Neural cell (in vitro differentiated cells): ENCODE data around the gene NTSR2. TPM values are rescaled to one million over a fixed set of nuclear protein-coding genes. Genes with fewer than 3 reads are reported as not detected.

Experiments used
- H2AFZ ChIP-seq: fragments of 200-600, 300-800 bp; sonication (generic), shearing (Covaris generic); 2 replicates; pipeline ENCODE4 v1.6.0; 2014; ENCODE audit warnings: low read depth, mild to moderate bottlenecking, antibody characterized with exemption, low read length, moderate library complexity
- H3F3A ChIP-seq: fragments of 200-600 bp; shearing (Covaris generic); 2 replicates; pipeline ENCODE4 v1.6.1; 2016; ENCODE audit warnings: mild to moderate bottlenecking, moderate library complexity, mixed read lengths, antibody characterized with exemption, low read length; ENCODE audit not compliant: insufficient read depth, poor library complexity, severe bottlenecking
- H3K27ac ChIP-seq: fragments of 200-600, 300-800 bp; sonication (generic), shearing (Covaris generic); 2 replicates; pipeline ENCODE4 v1.5.1; 2014; ENCODE audit warnings: mild to moderate bottlenecking, low read length, moderate library complexity
- H3K27me3 ChIP-seq: fragments of 300-800, 200-600 bp; sonication (generic), shearing (Covaris generic); 2 replicates; pipeline ENCODE4 v1.6.0; 2014; ENCODE audit warnings: mild to moderate bottlenecking, low read depth, low read length, moderate library complexity; ENCODE audit not compliant: insufficient read depth
- H3K36me3 ChIP-seq: fragments of 300-800, 200-600 bp; sonication (generic), shearing (Covaris generic); 2 replicates; pipeline ENCODE4 v1.5.1; 2014; ENCODE audit warnings: mild to moderate bottlenecking, antibody characterized with exemption, low read length, moderate library complexity; ENCODE audit not compliant: insufficient read depth
- H3K4me2 ChIP-seq: fragments of 300-800, 200-600 bp; sonication (generic), shearing (Covaris generic); 2 replicates; pipeline ENCODE4 v1.6.0; 2014; ENCODE audit warnings: mild to moderate bottlenecking, low read length
- H3K4me3 ChIP-seq: fragments of 300-800, 200-600 bp; sonication (generic), shearing (Covaris generic); 2 replicates; pipeline ENCODE4 v1.5.1; 2014; ENCODE audit warnings: mild to moderate bottlenecking, low read length, moderate library complexity
- H3K79me2 ChIP-seq: fragments of 200-600 bp; shearing (Covaris generic); replicated peaks from 2 replicates; pipeline ENCODE4 v1.6.0; 2014; ENCODE audit warnings: mild to moderate bottlenecking, low read length, moderate library complexity; ENCODE audit not compliant: insufficient read depth
- H3K9ac ChIP-seq: fragments of 300-800, 200-600 bp; sonication (generic), shearing (Covaris generic); 2 replicates; pipeline ENCODE4 v1.6.1; 2016; ENCODE audit warnings: mild to moderate bottlenecking, low read length, mixed read lengths
- H3K9me2 ChIP-seq: fragments of 200-600 bp; shearing (Covaris generic); 2 replicates; pipeline ENCODE4 v1.6.1; 2016; ENCODE audit warnings: mild to moderate bottlenecking, low read length, mixed read lengths; ENCODE audit not compliant: insufficient read depth
- H3K9me3 ChIP-seq: fragments of 200-600, 300-800 bp; sonication (generic), shearing (Covaris generic); 2 replicates; pipeline ENCODE4 v1.6.1; 2016; ENCODE audit warnings: mild to moderate bottlenecking, mixed run types, low read length, moderate library complexity, mixed read lengths
- H4K20me1 ChIP-seq: fragments of 200-600 bp; shearing (Covaris generic); 2 replicates; pipeline ENCODE4 v1.6.1; 2016; ENCODE audit warnings: mild to moderate bottlenecking, mixed run types; ENCODE audit not compliant: insufficient read depth
- CTCF ChIP-seq: fragments of 450-650 bp; IDR thresholded peaks from 2 replicates; pipeline ENCODE4 v1.5.1; 2014; ENCODE audit warnings: antibody characterized with exemption, mild to moderate bottlenecking, moderate library complexity; ENCODE audit not compliant: poor library complexity, severe bottlenecking
- EP300 ChIP-seq: fragments of 450-650 bp; conservative IDR thresholded peaks from 2 replicates; pipeline ENCODE4 v1.6.1; 2014; ENCODE audit warnings: antibody characterized with exemption, mild to moderate bottlenecking, moderate library complexity; ENCODE audit not compliant: poor library complexity, severe bottlenecking
- EZH2 ChIP-seq: fragments of 200-600, 300-800 bp; shearing (Covaris generic), sonication (generic); IDR thresholded peaks from 2 replicates; pipeline ENCODE4 v1.6.1; 2014; ENCODE audit warnings: antibody characterized with exemption, low read length, borderline replicate concordance, mild to moderate bottlenecking; ENCODE audit not compliant: insufficient read depth, poor library complexity, severe bottlenecking
- MXI1 ChIP-seq: fragments of 450-650 bp; conservative IDR thresholded peaks from 2 replicates; pipeline ENCODE4 v1.6.1; 2014; ENCODE audit warnings: antibody characterized with exemption, mild to moderate bottlenecking; ENCODE audit not compliant: poor library complexity, severe bottlenecking
- POLR2AphosphoS5 ChIP-seq: IDR thresholded peaks from 2 replicates; pipeline ENCODE4 v1.6.1; 2012
- RAD21 ChIP-seq: fragments of 450-650 bp; conservative IDR thresholded peaks from 2 replicates; pipeline ENCODE4 v1.6.1; 2014; ENCODE audit warnings: antibody characterized with exemption, mild to moderate bottlenecking, moderate library complexity
- SMC3 ChIP-seq: fragments of 450-650 bp; conservative IDR thresholded peaks from 2 replicates; pipeline ENCODE4 v1.6.1; 2014; ENCODE audit warnings: antibody characterized with exemption, mild to moderate bottlenecking, moderate library complexity; ENCODE audit not compliant: poor library complexity
- TAF1 ChIP-seq: IDR thresholded peaks from 2 replicates; pipeline ENCODE4 v1.6.1; 2012; ENCODE audit warnings: low read depth
- polyA plus RNA-seq: library from polyadenylated mRNA; depleted of rRNA; stranded (reverse); fragments of >200 nt; gene quantifications from 2 replicates; pipeline ENCODE4 v1.2.3, GENCODE V29; 2014
- TF ChIP-seq, protein P1 (sequence below): IDR thresholded peaks from 2 replicates; pipeline ENCODE4 v1.6.1; 2012; ENCODE audit warnings: borderline replicate concordance

The NTSR2 gene
- polyA plus RNA-seq, 1 donor from 2014 or later, result not detected

- H3K27me3 ChIP-seq, result no peaks in the 10 kb centered on the region
- no peak overlapping the region for H3K4me3 ChIP-seq
- no peaks in the 10 kb centered on the region for H3K9me2 ChIP-seq
- no peak overlapping the region for H3K4me2 ChIP-seq
- H4K20me1 ChIP-seq, result no peaks in the 10 kb centered on the region
- no peak overlapping the region for H3K9ac ChIP-seq
- no peaks in the 10 kb centered on the region for H3K36me3 ChIP-seq
- H3K9me3 ChIP-seq, result no peaks in the 10 kb centered on the region
- H3F3A ChIP-seq, result no peaks in the 10 kb centered on the region
- no peak overlapping the region for H2AFZ ChIP-seq
- no peak overlapping the region for H3K27ac ChIP-seq
- no peaks in the 10 kb centered on the region for H3K79me2 ChIP-seq
- TF ChIP-seq MXI1, result no peak
- TF ChIP-seq EZH2, result no peak
- TF ChIP-seq SMC3, result no peak
- TF ChIP-seq EP300, result no peak
- no peak for TF ChIP-seq TAF1
- no peak for TF ChIP-seq POLR2AphosphoS5
- TF ChIP-seq, protein P1, sequence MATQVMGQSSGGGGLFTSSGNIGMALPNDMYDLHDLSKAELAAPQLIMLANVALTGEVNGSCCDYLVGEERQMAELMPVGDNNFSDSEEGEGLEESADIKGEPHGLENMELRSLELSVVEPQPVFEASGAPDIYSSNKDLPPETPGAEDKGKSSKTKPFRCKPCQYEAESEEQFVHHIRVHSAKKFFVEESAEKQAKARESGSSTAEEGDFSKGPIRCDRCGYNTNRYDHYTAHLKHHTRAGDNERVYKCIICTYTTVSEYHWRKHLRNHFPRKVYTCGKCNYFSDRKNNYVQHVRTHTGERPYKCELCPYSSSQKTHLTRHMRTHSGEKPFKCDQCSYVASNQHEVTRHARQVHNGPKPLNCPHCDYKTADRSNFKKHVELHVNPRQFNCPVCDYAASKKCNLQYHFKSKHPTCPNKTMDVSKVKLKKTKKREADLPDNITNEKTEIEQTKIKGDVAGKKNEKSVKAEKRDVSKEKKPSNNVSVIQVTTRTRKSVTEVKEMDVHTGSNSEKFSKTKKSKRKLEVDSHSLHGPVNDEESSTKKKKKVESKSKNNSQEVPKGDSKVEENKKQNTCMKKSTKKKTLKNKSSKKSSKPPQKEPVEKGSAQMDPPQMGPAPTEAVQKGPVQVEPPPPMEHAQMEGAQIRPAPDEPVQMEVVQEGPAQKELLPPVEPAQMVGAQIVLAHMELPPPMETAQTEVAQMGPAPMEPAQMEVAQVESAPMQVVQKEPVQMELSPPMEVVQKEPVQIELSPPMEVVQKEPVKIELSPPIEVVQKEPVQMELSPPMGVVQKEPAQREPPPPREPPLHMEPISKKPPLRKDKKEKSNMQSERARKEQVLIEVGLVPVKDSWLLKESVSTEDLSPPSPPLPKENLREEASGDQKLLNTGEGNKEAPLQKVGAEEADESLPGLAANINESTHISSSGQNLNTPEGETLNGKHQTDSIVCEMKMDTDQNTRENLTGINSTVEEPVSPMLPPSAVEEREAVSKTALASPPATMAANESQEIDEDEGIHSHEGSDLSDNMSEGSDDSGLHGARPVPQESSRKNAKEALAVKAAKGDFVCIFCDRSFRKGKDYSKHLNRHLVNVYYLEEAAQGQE, result no peak
- TF ChIP-seq RAD21, result no peak
- TF ChIP-seq CTCF, result no peak
Observed at GRCh38 chr2:11652553-11652952, 17.4 kb downstream of the NTSR2 start.

DNA sequence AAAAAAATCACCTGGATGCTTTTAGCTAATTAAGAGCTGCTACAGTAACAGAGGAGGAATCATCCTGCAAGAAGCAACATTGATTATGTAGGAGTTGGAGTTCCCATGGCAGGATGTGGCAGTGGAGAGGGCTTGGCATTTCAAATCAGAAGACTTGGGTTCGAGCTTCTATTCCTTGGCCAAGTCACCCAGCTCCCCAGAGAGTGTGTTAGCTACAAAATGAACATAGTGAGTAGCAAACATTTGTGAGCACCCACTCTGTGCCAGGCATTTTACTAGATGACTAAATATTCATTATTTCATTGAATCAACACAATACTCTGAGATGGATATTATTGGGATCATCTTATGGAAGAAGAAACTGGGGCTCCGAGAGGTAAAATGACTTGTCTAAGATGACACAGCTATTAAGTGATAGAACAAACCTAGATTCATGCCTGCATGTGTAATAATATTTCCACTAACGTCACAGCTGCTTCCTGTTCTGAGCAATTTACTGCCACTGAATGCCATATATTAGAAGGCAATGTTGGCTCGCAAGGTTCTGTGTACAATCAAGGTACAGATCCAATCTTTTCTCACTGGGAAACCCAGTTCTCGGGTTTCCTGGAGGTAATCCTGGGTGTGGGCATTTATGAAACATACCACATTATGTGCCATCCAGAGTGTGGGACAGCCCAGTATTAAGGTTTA, 18.0 kb downstream of the NTSR2 start:
- no peak for TF ChIP-seq TAF1
- TF ChIP-seq SMC3, result no peak
- no peak for TF ChIP-seq EP300
- TF ChIP-seq, protein P1, result no peak
- no peak for TF ChIP-seq EZH2
- no peak for TF ChIP-seq RAD21
- TF ChIP-seq MXI1, result no peak
- Histone ChIP-seq H3K9me2 (no peaks in the 10 kb centered on the region), H3K27ac (no peak overlapping the region), H3K4me3 (no peak overlapping the region), H3K4me2 (no peak overlapping the region), H3K36me3 (no peaks in the 10 kb centered on the region), H4K20me1 (no peaks in the 10 kb centered on the region), H3K9ac (no peak overlapping the region), H3K9me3 (no peaks in the 10 kb centered on the region), H2AFZ (no peak overlapping the region), H3K79me2 (no peaks in the 10 kb centered on the region), H3K27me3 (no peaks in the 10 kb centered on the region), H3F3A (no peaks in the 10 kb centered on the region)
